Uterus (tissue), 4 donors: Measurements from ENCODE around the gene RNF169. TPM values are rescaled to one million over a fixed set of nuclear protein-coding genes. Genes with fewer than 3 reads are reported as not detected.

Experiments
- DNase-seq, 2 donors: peaks; one replicate each; pipeline ENCODE4 v3.0.0-alpha.2; 2019 to 2020
- H3K27ac ChIP-seq, 2 donors: fragments of 200-600 bp; sonication (generic); 1 replicate in 1 of 2; 2 replicates in 1 of 2; pipeline ENCODE4 v1.5.1; 2016 to 2018
- H3K27me3 ChIP-seq, 2 donors: fragments of 200-600 bp; sonication (generic); one replicate each; pipeline ENCODE4 v1.5.1; 2018 to 2019; ENCODE audit warnings: control low read depth in 1 of 2
- H3K36me3 ChIP-seq, 2 donors: fragments of 200-600 bp; sonication (generic); one replicate each; pipeline ENCODE4 v1.5.1; 2019; ENCODE audit warnings: control low read depth in 1 of 2
- H3K4me1 ChIP-seq, 2 donors: fragments of 200-600 bp; sonication (generic); one replicate each; pipeline ENCODE4 v1.5.1; 2018 to 2019; ENCODE audit warnings: control low read depth in 1 of 2
- H3K4me3 ChIP-seq, 2 donors: fragments of 200-600 bp; sonication (generic); 1 replicate in 1 of 2; 2 replicates in 1 of 2; pipeline ENCODE4 v1.5.1; 2018 to 2019; ENCODE audit warnings: mild to moderate bottlenecking in 1 of 2
- H3K9me3 ChIP-seq, 2 donors: fragments of 200-600 bp; sonication (generic); one replicate each; pipeline ENCODE4 v1.5.1; 2019; ENCODE audit warnings: control low read depth in 1 of 2
- POLR2A ChIP-seq, 2 donors: fragments of 450-650 bp; IDR thresholded peaks; one replicate each; pipeline ENCODE4 v1.6.1; 2016; ENCODE audit warnings: antibody characterized with exemption in 2 of 2, mild to moderate bottlenecking in 1 of 2, moderate library complexity in 1 of 2
- intact Hi-C: fragments of 100-400 bp; cut with DNase I; formaldehyde crosslinking; loops from one replicate; pipeline ENCODE4 v1.15.1; 2023; ENCODE audit warnings: low total_unique reads
- total RNA-seq, 4 donors: library from RNA; depleted of rRNA in 3 of 4; stranded (reverse); fragments of >200 nt in 3 of 4; gene quantifications; one replicate each; pipeline versions ENCODE4 v1.1.0 to v1.2.4, GENCODE V29; 2014 to 2023
- TF ChIP-seq, protein P1 (sequence below), 4 experiments: fragments of 200-600 bp in 2 of 4; fragments of 450-650 bp in 2 of 4; sonication (generic) in 2 of 4; IDR thresholded peaks; one replicate each; pipeline ENCODE4 v1.5.1; 2016 to 2019; ENCODE audit warnings: antibody characterized with exemption in 4 of 4, mild to moderate bottlenecking in 2 of 4, moderate library complexity in 1 of 4
- donor health status: DM: yes; HTN: yes; CAD: no.

Gene RNF169
- total RNA-seq, 4 donors from 2014 or later = 15.0 to 42.4 (median 25.0) TPM

- intact Hi-C loops = no loop called here
- DNase-seq = no peak
- no peaks in the 10 kb centered on the region for H3K36me3 ChIP-seq
- no peaks in the 10 kb centered on the region for H3K9me3 ChIP-seq
- H3K27me3 ChIP-seq = no peaks in the 10 kb centered on the region
- no peak for TF ChIP-seq POLR2A (IDR thresholded peaks at IDR 0.05)
- TF ChIP-seq, protein P1, sequence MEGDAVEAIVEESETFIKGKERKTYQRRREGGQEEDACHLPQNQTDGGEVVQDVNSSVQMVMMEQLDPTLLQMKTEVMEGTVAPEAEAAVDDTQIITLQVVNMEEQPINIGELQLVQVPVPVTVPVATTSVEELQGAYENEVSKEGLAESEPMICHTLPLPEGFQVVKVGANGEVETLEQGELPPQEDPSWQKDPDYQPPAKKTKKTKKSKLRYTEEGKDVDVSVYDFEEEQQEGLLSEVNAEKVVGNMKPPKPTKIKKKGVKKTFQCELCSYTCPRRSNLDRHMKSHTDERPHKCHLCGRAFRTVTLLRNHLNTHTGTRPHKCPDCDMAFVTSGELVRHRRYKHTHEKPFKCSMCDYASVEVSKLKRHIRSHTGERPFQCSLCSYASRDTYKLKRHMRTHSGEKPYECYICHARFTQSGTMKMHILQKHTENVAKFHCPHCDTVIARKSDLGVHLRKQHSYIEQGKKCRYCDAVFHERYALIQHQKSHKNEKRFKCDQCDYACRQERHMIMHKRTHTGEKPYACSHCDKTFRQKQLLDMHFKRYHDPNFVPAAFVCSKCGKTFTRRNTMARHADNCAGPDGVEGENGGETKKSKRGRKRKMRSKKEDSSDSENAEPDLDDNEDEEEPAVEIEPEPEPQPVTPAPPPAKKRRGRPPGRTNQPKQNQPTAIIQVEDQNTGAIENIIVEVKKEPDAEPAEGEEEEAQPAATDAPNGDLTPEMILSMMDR (IDR thresholded peaks at IDR 0.05) = no peak
- H3K4me1 ChIP-seq = no peaks in the 10 kb centered on the region
- H3K27ac ChIP-seq = no peak overlapping the region
- no peak overlapping the region for H3K4me3 ChIP-seq
These were observed 91.8 kb downstream of the RNF169 start for GRCh38 chr11:74840486-74840885.

DNA sequence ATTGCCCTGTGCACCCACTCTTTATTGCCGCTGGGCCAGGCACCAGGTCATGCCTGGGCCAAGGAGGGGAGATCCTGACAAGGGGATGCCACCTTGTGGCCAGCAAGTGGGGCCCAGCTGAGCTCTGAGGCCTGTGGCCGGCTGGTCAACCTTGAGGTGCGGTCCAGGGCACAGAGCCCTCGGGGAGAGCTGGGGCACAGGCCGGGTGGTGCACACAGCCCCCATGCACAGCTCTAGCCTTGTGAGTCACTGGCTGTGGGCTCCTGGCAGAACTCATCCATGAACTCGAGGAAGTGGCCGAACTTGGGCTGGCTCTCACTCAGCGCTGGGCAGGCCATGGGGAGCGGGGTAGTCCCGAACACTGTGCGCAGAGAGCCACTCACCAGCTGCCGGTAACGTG lies 94.3 kb downstream of the RNF169 start:
- Histone ChIP-seq H3K27me3 (no peaks in the 10 kb centered on the region), H3K27ac (no peak overlapping the region), H3K4me1 (no peaks in the 10 kb centered on the region), H3K9me3 (no peaks in the 10 kb centered on the region), H3K4me3 (no peak overlapping the region), H3K36me3 (no peaks in the 10 kb centered on the region)
- no peak for DNase-seq
- no peak for TF ChIP-seq POLR2A (IDR thresholded peaks at IDR 0.05)
- TF ChIP-seq, protein P1 (IDR thresholded peaks at IDR 0.05) = no peak
- intact Hi-C loops = no loop called here

GRCh38 chr11:74844072-74844471 lies 95.4 kb downstream of the RNF169 start:
- Histone ChIP-seq H3K4me1 (no peaks in the 10 kb centered on the region), H3K9me3 (no peaks in the 10 kb centered on the region), H3K27me3 (no peaks in the 10 kb centered on the region), H3K4me3 (no peak overlapping the region), H3K36me3 (no peaks in the 10 kb centered on the region), H3K27ac (no peak overlapping the region)
- DNase-seq = no peak
- TF ChIP-seq, protein P1 (IDR thresholded peaks at IDR 0.05) = no peak
- TF ChIP-seq POLR2A (IDR thresholded peaks at IDR 0.05) = no peak
- intact Hi-C loops = no loop called here

GRCh38 chr11:74844865-74845264 lies 96.2 kb downstream of the RNF169 start:
- TF ChIP-seq, protein P1 (IDR thresholded peaks at IDR 0.05) = no peak
- TF ChIP-seq POLR2A (IDR thresholded peaks at IDR 0.05) = no peak
- Histone ChIP-seq H3K27me3 (no peaks in the 10 kb centered on the region), H3K4me3 (no peak overlapping the region), H3K4me1 (no peaks in the 10 kb centered on the region), H3K9me3 (no peaks in the 10 kb centered on the region), H3K36me3 (no peaks in the 10 kb centered on the region), H3K27ac (no peak overlapping the region)
- DNase-seq = no peak
- intact Hi-C loops = no loop called here

GRCh38 chr11:74845978-74846517 lies 97.4 kb downstream of the RNF169 start:
- intact Hi-C loops = no loop called here
- DNase-seq = no peak
- Histone ChIP-seq H3K27ac (no peak overlapping the region), H3K9me3 (no peaks in the 10 kb centered on the region), H3K36me3 (no peaks in the 10 kb centered on the region), H3K27me3 (no peaks in the 10 kb centered on the region), H3K4me1 (no peaks in the 10 kb centered on the region), H3K4me3 (no peak overlapping the region)
- TF ChIP-seq, protein P1 (IDR thresholded peaks at IDR 0.05) = no peak
- no peak for TF ChIP-seq POLR2A (IDR thresholded peaks at IDR 0.05)
